Ascending aorta (tissue), 2 donors: Measurements from ENCODE around the gene FRY. TPM values are rescaled to one million over a fixed set of nuclear protein-coding genes. Genes with fewer than 3 reads are reported as not detected.

ENCODE experiments used
- DNase-seq, 2 donors: peaks; one replicate each; pipeline ENCODE4 v3.0.0-alpha.2; 2019; ENCODE audit warnings: low spot score in 2 of 2
- H3K27ac ChIP-seq, 2 donors: fragments of 200-600 bp; sonication (generic); one replicate each; pipeline ENCODE4 v1.5.1; 2016 to 2017; ENCODE audit warnings: mild to moderate bottlenecking in 1 of 2
- H3K27me3 ChIP-seq: fragments of 200-600 bp; sonication (generic); one replicate; pipeline ENCODE4 v1.5.1; 2017
- H3K36me3 ChIP-seq, 2 donors: fragments of 200-600 bp; sonication (generic); one replicate each; pipeline ENCODE4 v1.5.1; 2016
- H3K4me1 ChIP-seq, 2 donors: fragments of 200-600 bp; sonication (generic); one replicate each; pipeline ENCODE4 v1.5.1; 2016 to 2017; ENCODE audit warnings: mild to moderate bottlenecking in 1 of 2
- H3K4me3 ChIP-seq, 2 donors: fragments of 200-600 bp; sonication (generic); one replicate each; pipeline ENCODE4 v1.5.1; 2016 to 2017; ENCODE audit warnings: mild to moderate bottlenecking in 1 of 2
- H3K9me3 ChIP-seq, 2 donors: fragments of 200-600 bp; sonication (generic); one replicate each; pipeline ENCODE4 v1.5.1; 2016
- intact Hi-C: fragments of 100-400 bp; cut with DNase I; formaldehyde crosslinking; loops from one replicate; pipeline ENCODE4 v1.15.1; 2023
- total RNA-seq: library from RNA; depleted of rRNA; stranded (reverse); fragments of >200 nt; gene quantifications from one replicate; pipeline ENCODE4 v1.1.0, GENCODE V29; 2016
- TF ChIP-seq, protein P1 (sequence below), 3 experiments: fragments of 200-600 bp in 2 of 3; fragments of 450-650 bp in 1 of 3; sonication (generic) in 2 of 3; IDR thresholded peaks; one replicate each; pipeline ENCODE4 v1.5.1; 2016 to 2019; ENCODE audit warnings: antibody characterized with exemption in 3 of 3, mild to moderate bottlenecking in 1 of 3, moderate library complexity in 1 of 3

The FRY gene
- total RNA-seq, 1 donor from 2014 or later = 115 TPM

GRCh38 chr13:32175943-32176342 lies 144.4 kb downstream of the FRY start:
- TF ChIP-seq, protein P1, sequence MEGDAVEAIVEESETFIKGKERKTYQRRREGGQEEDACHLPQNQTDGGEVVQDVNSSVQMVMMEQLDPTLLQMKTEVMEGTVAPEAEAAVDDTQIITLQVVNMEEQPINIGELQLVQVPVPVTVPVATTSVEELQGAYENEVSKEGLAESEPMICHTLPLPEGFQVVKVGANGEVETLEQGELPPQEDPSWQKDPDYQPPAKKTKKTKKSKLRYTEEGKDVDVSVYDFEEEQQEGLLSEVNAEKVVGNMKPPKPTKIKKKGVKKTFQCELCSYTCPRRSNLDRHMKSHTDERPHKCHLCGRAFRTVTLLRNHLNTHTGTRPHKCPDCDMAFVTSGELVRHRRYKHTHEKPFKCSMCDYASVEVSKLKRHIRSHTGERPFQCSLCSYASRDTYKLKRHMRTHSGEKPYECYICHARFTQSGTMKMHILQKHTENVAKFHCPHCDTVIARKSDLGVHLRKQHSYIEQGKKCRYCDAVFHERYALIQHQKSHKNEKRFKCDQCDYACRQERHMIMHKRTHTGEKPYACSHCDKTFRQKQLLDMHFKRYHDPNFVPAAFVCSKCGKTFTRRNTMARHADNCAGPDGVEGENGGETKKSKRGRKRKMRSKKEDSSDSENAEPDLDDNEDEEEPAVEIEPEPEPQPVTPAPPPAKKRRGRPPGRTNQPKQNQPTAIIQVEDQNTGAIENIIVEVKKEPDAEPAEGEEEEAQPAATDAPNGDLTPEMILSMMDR (IDR thresholded peaks at IDR 0.05) = no peak
- DNase-seq = no peak

DNA sequence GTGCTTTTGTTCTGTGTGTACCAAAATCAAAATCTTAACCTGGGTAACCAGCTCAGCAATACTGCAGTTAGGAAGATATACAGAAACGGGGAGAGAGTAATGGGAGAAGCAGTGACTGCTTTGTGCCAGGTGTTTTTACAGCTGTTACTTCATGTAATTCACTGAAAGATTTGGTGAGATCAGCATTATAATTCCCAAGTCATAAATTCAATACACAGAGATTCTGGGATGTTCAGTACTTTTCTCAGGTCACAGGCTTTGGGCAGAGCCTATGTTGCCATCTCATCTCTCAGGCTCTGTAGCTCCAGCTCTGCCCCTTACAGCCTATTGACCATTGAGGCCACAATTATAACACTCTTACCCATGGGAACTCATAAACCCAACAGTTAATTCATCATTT lies 145.1 kb downstream of the FRY start:
- no peak overlapping the region for H3K27ac ChIP-seq
- no peaks in the 10 kb centered on the region for H3K4me1 ChIP-seq
- TF ChIP-seq, protein P1 (IDR thresholded peaks at IDR 0.05) = no peak
- no peaks in the 10 kb centered on the region for H3K27me3 ChIP-seq
- peaks cover 8 to 35% of the 10 kb centered on the region in 2 donors for H3K36me3 ChIP-seq
- no peaks in the 10 kb centered on the region for H3K9me3 ChIP-seq
- no peak for DNase-seq
- no peak overlapping the region for H3K4me3 ChIP-seq
- intact Hi-C loops = no loop called here

More at GRCh38 chr13:32175943-32176342, 144.4 kb downstream of the FRY start:
- intact Hi-C loops = no loop called here
- H3K4me1 ChIP-seq = no peaks in the 10 kb centered on the region
- no peaks in the 10 kb centered on the region for H3K27me3 ChIP-seq
- H3K9me3 ChIP-seq = no peaks in the 10 kb centered on the region
- H3K36me3 ChIP-seq = peaks cover 15 to 37% of the 10 kb centered on the region in 2 donors
- no peak overlapping the region for H3K4me3 ChIP-seq
- H3K27ac ChIP-seq = no peak overlapping the region

DNA sequence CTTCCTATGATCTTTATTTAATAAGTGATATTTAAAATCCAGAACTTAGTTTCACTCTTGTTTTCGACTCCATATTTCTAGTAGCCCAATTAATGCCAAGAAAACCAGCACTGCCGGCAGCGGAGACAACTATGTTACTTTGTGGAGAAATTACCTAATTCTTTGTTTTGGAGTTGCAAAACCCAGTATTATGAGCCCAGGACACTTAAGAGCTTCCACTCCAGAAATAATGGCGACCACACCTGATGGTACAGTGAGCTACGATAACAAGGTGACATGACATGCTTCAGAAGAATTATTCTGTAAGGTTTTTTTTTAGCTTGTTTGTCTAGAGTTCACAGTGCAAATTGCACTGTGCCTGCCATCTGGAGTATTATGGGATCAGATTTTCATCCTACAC lies 147.2 kb downstream of the FRY start:
- H3K27me3 ChIP-seq = no peaks in the 10 kb centered on the region
- DNase-seq = no peak
- no peak overlapping the region for H3K27ac ChIP-seq
- H3K9me3 ChIP-seq = no peaks in the 10 kb centered on the region
- peaks cover 13 to 37% of the 10 kb centered on the region in 2 donors for H3K36me3 ChIP-seq
- TF ChIP-seq, protein P1 (IDR thresholded peaks at IDR 0.05) = no peak
- intact Hi-C loops = no loop called here
- H3K4me1 ChIP-seq = no peaks in the 10 kb centered on the region
- no peak overlapping the region for H3K4me3 ChIP-seq

DNA sequence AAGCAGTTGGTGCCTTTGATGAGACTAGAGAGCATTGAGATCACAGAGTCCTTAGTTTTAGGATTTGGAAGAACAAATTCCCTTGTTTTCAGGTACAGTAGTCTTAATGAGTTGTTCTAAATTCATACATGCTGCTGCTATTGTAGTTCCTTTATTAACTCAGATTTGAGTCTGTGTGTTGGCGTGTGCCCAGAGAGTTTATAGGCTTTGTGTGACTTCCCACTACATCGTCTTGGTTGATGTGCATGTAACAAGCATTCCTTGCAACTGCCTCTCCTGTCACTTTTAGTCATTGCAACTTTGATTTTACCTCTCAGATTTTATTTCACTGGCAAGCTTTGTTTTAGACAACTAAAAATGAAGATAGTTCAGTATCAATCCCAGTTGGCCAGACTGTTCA lies 148.1 kb downstream of the FRY start:
- DNase-seq = no peak
- Histone ChIP-seq H3K36me3 (peaks cover 16 to 41% of the 10 kb centered on the region in 2 donors), H3K4me3 (no peak overlapping the region), H3K27ac (no peak overlapping the region), H3K4me1 (no peaks in the 10 kb centered on the region), H3K9me3 (no peaks in the 10 kb centered on the region), H3K27me3 (no peaks in the 10 kb centered on the region)
- intact Hi-C loops = no loop called here
- TF ChIP-seq, protein P1 (IDR thresholded peaks at IDR 0.05) = no peak

GRCh38 chr13:32187651-32188050 lies 156.1 kb downstream of the FRY start:
- no peak for DNase-seq
- Histone ChIP-seq H3K4me3 (no peak overlapping the region), H3K9me3 (no peaks in the 10 kb centered on the region), H3K4me1 (no peaks in the 10 kb centered on the region), H3K27ac (no peak overlapping the region), H3K36me3 (peaks cover 30 to 46% of the 10 kb centered on the region in 2 donors), H3K27me3 (no peaks in the 10 kb centered on the region)
- TF ChIP-seq, protein P1 (IDR thresholded peaks at IDR 0.05) = no peak
- intact Hi-C loops = no loop called here

DNA sequence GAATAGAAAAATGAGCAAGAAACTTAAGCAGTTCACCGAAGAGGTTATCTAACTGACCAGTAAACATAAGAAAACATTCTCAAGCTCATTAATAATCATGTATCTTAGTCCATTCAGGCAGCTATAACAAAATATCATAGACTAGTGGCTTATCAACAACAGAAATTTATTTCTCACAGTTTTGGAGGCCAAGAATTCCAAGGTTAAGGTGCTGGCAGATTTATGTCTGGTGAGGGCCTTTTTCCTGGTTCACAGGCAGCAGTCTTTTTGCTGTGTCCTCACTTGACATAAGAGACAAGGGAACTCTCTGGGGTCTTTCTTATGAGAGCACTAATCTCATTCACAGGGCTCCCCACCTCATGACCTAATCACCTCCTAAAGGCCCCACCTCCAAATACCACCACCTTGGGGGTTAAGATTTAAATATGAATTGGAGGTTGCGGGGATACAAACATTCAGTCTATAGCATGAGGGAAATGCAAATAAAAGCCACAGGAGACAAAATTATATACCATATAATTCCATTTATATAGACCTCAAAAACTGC lies 160.0 kb downstream of the FRY start:
- no peak overlapping the region for H3K27ac ChIP-seq
- peaks cover 12 to 17% of the 10 kb centered on the region in 2 donors for H3K36me3 ChIP-seq
- H3K4me3 ChIP-seq = no peak overlapping the region
- no peak for DNase-seq
- no peaks in the 10 kb centered on the region for H3K9me3 ChIP-seq
- no peaks in the 10 kb centered on the region for H3K4me1 ChIP-seq
- no peaks in the 10 kb centered on the region for H3K27me3 ChIP-seq
- intact Hi-C loops = no loop called here
- TF ChIP-seq, protein P1 (IDR thresholded peaks at IDR 0.05) = no peak
